Measurements from ENCODE around the gene DDX3X. TPM values are rescaled to one million over a fixed set of nuclear protein-coding genes. Genes with fewer than 3 reads are reported as not detected.

The DDX3X gene
- total RNA-seq, 1 experiment from 2014 or later, result 338 TPM

DNA sequence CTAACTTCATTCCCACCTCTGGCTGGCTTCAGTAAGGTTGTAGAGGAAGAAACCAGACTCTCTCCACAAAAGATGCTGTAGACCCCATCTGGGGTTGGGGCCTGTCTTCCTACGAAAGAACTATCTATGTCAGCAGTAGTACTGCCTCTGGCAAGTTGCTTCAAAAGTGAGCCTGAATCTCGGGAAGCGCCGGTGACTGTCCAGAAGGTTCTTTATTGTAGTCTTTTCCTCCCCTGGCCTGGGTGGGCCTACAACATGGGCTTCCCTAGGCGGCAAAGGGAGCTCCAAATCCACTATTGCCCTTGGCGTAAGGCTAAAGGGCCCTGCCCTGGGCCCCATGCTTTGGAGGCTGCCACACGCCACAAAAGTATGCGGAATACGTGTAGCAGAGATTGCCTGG is 74.6 kb downstream of the DDX3X start:
- no peak overlapping the region for H3K18ac ChIP-seq (ENCODE audit: insufficient read length, low read depth, low read length)
- no peak overlapping the region for H2BK120ac ChIP-seq (ENCODE audit: low read depth, low read length, poor library complexity, severe bottlenecking)
- no peak overlapping the region for H3K4me2 ChIP-seq (ENCODE audit: insufficient read depth, insufficient read length, low read length)
- H3T11ph ChIP-seq (ENCODE audit: low read length), result no peak overlapping the region
- no peaks in the 10 kb centered on the region for H3K4me1 ChIP-seq (ENCODE audit: insufficient read depth, low read length)
- H4K20me1 ChIP-seq (ENCODE audit: control insufficient read depth, insufficient read depth, insufficient read length), result no peaks in the 10 kb centered on the region
- H3K27ac ChIP-seq (ENCODE audit: insufficient read length, low read depth, low read length), result no peak overlapping the region
- H4K91ac ChIP-seq (ENCODE audit: insufficient read length, low read depth, low read length), result no peak overlapping the region
- no peak overlapping the region for H3K56ac ChIP-seq (ENCODE audit: insufficient read length, low read depth, low read length)
- H3K9me3 ChIP-seq (ENCODE audit: control insufficient read depth, low read depth, low read length), result no peaks in the 10 kb centered on the region
- no peak overlapping the region for H4K8ac ChIP-seq (replicated peaks; ENCODE audit: insufficient read length, low read depth, low read length)
- Mint-ChIP-seq H3K4me1 (peaks cover 0 to 4% of the 10 kb centered on the region in 2 experiments; a peak in 1 of 4 replicates), H3K36me3 (ENCODE audit: insufficient read depth in 1 of 3, low read depth in 3 of 3) (peaks cover 0 to 3% (median 0%) of the 10 kb centered on the region in 3 experiments; a peak in 3 of 7 replicates), H3K27me3 (ENCODE audit: low read depth) (no peaks in the 10 kb centered on the region), H3K4me3 (no peak overlapping the region), H3K27ac (no peak overlapping the region), H3K9me3 (peaks cover 62% of the 10 kb centered on the region in 2 experiments)
- no peaks in the 10 kb centered on the region for H3K23me2 ChIP-seq (ENCODE audit: insufficient read length, low read depth, low read length, poor library complexity, severe bottlenecking)
- H3K79me2 ChIP-seq (ENCODE audit: insufficient read depth, low read length), result no peaks in the 10 kb centered on the region
- H2AK5ac ChIP-seq (ENCODE audit: insufficient read length, low read length), result no peak overlapping the region
- TF ChIP-seq, protein P1, sequence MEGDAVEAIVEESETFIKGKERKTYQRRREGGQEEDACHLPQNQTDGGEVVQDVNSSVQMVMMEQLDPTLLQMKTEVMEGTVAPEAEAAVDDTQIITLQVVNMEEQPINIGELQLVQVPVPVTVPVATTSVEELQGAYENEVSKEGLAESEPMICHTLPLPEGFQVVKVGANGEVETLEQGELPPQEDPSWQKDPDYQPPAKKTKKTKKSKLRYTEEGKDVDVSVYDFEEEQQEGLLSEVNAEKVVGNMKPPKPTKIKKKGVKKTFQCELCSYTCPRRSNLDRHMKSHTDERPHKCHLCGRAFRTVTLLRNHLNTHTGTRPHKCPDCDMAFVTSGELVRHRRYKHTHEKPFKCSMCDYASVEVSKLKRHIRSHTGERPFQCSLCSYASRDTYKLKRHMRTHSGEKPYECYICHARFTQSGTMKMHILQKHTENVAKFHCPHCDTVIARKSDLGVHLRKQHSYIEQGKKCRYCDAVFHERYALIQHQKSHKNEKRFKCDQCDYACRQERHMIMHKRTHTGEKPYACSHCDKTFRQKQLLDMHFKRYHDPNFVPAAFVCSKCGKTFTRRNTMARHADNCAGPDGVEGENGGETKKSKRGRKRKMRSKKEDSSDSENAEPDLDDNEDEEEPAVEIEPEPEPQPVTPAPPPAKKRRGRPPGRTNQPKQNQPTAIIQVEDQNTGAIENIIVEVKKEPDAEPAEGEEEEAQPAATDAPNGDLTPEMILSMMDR (conservative IDR thresholded peaks at IDR 0.05), result no peak
- H2BK15ac ChIP-seq (ENCODE audit: low read depth, low read length), result no peak overlapping the region
- H3K14ac ChIP-seq (ENCODE audit: insufficient read depth, low read length), result no peak overlapping the region
- no peak overlapping the region for H3K23ac ChIP-seq (ENCODE audit: insufficient read length, low read depth, low read length)
- H2BK12ac ChIP-seq (ENCODE audit: insufficient read length, low read depth, low read length), result no peak overlapping the region
- no peak overlapping the region for H2BK20ac ChIP-seq (ENCODE audit: low read depth, low read length, poor library complexity, severe bottlenecking)
- WGBS (ENCODE audit: extremely low coverage, insufficient read length, low lambda C conversion rate), result no CpG with 5 or more reads among the region's 9 CpGs
- H3K9ac ChIP-seq (ENCODE audit: extremely low read depth, insufficient read length, low read length), result no peak overlapping the region
- H3K79me1 ChIP-seq (ENCODE audit: insufficient read depth, low read depth, low read length, poor library complexity, severe bottlenecking), result no peaks in the 10 kb centered on the region
- no peak overlapping the region for H2BK5ac ChIP-seq (ENCODE audit: insufficient read length, low read length)
- H4K5ac ChIP-seq (ENCODE audit: insufficient read length, low read depth, low read length), result no peak overlapping the region
- no peak for DNase-seq
- no peaks in the 10 kb centered on the region for H3K27me3 ChIP-seq (ENCODE audit: insufficient read depth, low read length)
- no peak overlapping the region for H2AFZ ChIP-seq (ENCODE audit: low read length)
- no peak overlapping the region for H3K4ac ChIP-seq (ENCODE audit: low read depth, low read length)
